Stimulated activated memory B cell treated with anti-CD40 and anti-IgM and Interleukin-4, amounts not matched to agents 10 μg/mL and 1 μg/mL and 100 μg/mL, for 72 hours (primary cell): ENCODE measurements around the gene CYP26C1.

Source experiments
- ATAC-seq: fragments of 150-1000 bp; cut with Tn5 transposase; 2 replicates; pipeline ENCODE4 v1.10.0; 2021
- H3K27ac Mint-ChIP-seq: one replicate; pipeline ENCODE4 v1.8.0; 2022; ENCODE audit warnings: mild to moderate bottlenecking, mixed read lengths
- H3K27me3 Mint-ChIP-seq: one replicate; pipeline ENCODE4 v1.8.0; 2022; ENCODE audit warnings: mixed read lengths
- H3K36me3 Mint-ChIP-seq: one replicate; pipeline ENCODE4 v1.8.0; 2022; ENCODE audit warnings: mixed read lengths
- H3K4me1 Mint-ChIP-seq: one replicate; pipeline ENCODE4 v1.8.0; 2022; ENCODE audit warnings: mixed read lengths
- H3K4me3 Mint-ChIP-seq: one replicate; pipeline ENCODE4 v1.8.0; 2022; ENCODE audit warnings: mild to moderate bottlenecking, moderate library complexity, mixed read lengths
- H3K9me3 Mint-ChIP-seq: one replicate; pipeline ENCODE4 v1.8.0; 2022; ENCODE audit warnings: mixed read lengths

The CYP26C1 gene

DNA sequence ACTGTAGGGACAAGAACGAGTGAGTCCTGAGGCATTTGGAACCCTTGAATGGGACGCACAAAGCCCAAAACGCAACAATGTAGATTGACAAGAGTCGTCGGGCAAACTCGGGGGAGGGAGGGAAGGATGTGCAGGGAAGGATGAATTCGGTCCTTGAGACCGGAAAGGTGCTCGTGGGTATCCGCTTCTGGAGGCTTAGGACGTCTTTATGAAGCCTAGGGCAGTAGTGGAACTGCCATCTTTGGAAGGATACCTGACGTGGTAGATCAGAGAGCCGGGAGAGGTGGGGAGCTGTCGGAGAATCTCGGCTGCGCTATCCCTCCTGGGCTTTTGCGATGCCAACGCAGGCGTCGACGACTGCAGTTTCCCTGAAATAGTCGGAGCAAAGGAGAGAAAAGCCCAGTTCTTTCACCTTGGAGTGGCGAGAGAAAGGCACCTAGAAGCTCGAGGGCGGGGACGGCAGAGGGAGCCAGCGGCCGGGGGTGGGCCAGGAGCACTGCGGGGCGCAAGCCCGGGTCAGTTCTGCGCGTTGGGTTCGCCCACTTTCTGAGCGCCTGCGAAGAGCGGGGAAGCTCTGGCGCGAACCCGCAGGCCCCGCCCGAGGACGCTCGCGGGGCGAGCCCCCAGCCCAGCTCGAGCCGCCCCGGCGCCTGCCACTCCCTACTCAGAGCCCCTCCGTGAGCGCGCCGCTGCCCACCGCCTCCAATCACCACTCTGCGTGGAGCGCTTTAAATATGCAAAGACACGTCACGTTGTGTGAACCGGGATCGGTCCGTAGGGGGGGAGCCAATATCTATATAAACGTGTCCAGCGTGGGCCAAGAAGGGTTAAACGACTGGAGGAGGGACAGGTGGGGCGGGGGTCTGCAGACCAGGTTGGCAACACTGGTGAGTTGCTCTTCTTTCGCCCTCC is at the start of gene CYP26C1:
Gene CYP26C1, plus strand, starts transcription at position 824 of the 912 bp plus-strand sequence. CDS start 466 bp downstream, outside the sequence.
- H3K4me3 Mint-ChIP-seq = peak within 1 kb of the TSS; percentile 84
- no peak within 1 kb of the TSS for H3K27ac Mint-ChIP-seq
- no peak for ATAC-seq
- no peaks in the 10 kb centered on the region for H3K9me3 Mint-ChIP-seq
- H3K4me1 Mint-ChIP-seq = peaks cover 28% of the 10 kb centered on the region
- peaks cover 37% of the 10 kb centered on the region for H3K27me3 Mint-ChIP-seq
- H3K36me3 Mint-ChIP-seq = peaks cover 31% of the 10 kb centered on the region

- H3K4me1 Mint-ChIP-seq = no peaks in the 10 kb centered on the region
- ATAC-seq = no peak
- no peak overlapping the region for H3K27ac Mint-ChIP-seq
- H3K27me3 Mint-ChIP-seq = no peaks in the 10 kb centered on the region
- no peak overlapping the region for H3K4me3 Mint-ChIP-seq
- no peaks in the 10 kb centered on the region for H3K9me3 Mint-ChIP-seq
- H3K36me3 Mint-ChIP-seq = peaks cover 28% of the 10 kb centered on the region
These were observed 44.9 kb upstream of the CYP26C1 start for GRCh38 chr10:93015722-93016121.

DNA sequence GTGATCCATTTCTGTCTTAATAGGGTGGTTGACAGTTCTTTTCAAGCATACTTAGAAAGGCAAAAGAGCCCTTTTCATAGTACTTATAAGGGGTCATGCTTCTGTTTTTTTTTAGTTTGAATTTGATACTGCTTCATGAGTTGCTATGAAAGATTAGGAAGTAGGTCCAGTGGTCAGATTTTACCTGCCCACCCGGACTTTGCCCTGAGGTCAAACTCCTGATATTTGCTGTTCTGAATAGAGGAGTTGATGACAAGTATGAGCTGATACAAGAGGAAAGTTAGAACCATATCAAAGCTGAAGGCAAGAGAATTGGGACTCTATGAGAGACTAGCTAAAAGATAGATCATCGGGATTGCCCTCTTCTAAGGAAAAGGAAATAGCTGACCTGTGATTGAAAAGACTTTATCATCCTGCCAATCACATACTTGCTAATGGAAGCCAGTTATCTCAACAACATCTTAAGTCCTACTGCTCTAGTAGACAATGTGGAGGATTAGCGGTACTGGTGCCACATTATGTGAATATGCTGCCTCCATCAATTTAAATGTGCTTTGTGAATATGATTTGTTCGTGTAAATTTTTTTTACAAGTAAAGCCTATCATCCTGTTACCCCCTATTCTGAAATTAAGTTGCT is 37.5 kb upstream of the CYP26C1 start:
- H3K27me3 Mint-ChIP-seq = no peaks in the 10 kb centered on the region
- H3K4me1 Mint-ChIP-seq = no peaks in the 10 kb centered on the region
- ATAC-seq = no peak
- no peak overlapping the region for H3K27ac Mint-ChIP-seq
- H3K36me3 Mint-ChIP-seq = peaks cover 43% of the 10 kb centered on the region
- no peaks in the 10 kb centered on the region for H3K9me3 Mint-ChIP-seq
- H3K4me3 Mint-ChIP-seq = no peak overlapping the region

DNA sequence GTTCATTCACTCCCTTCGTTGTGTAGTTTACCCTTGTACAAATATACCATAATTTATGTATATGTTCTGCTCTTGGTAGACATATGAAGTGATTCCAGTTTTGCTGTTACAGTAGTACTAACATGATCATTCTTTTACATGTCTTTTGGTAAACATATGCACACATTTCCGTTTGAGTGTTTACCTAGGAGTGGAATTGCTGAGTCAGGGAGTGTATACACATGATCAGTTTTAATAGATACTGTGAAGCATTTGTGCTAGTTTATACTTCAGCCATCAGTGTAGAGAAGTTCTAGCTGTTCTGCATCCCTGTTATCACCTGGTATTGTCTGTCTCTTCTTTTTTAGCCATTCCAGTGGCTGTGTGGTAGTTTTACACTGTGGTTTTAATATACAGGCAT is 34.5 kb upstream of the CYP26C1 start:
- ATAC-seq = no peak

GRCh38 chr10:93027508-93027907 is 33.1 kb upstream of the CYP26C1 start:
- Mint-ChIP-seq H3K27me3 (no peaks in the 10 kb centered on the region), H3K4me1 (no peaks in the 10 kb centered on the region), H3K27ac (no peak overlapping the region), H3K9me3 (no peaks in the 10 kb centered on the region), H3K36me3 (peaks cover 37% of the 10 kb centered on the region), H3K4me3 (no peak overlapping the region)
- no peak for ATAC-seq

More for the DNA sequence above, 34.5 kb upstream of the CYP26C1 start:
- Mint-ChIP-seq H3K27ac (no peak overlapping the region), H3K9me3 (no peaks in the 10 kb centered on the region), H3K4me3 (no peak overlapping the region), H3K27me3 (no peaks in the 10 kb centered on the region), H3K4me1 (no peaks in the 10 kb centered on the region), H3K36me3 (peaks cover 38% of the 10 kb centered on the region)

GRCh38 chr10:93028883-93029282 is 31.7 kb upstream of the CYP26C1 start:
- peaks cover 37% of the 10 kb centered on the region for H3K36me3 Mint-ChIP-seq
- no peaks in the 10 kb centered on the region for H3K4me1 Mint-ChIP-seq
- no peaks in the 10 kb centered on the region for H3K27me3 Mint-ChIP-seq
- no peak overlapping the region for H3K4me3 Mint-ChIP-seq
- ATAC-seq = no peak
- no peaks in the 10 kb centered on the region for H3K9me3 Mint-ChIP-seq
- H3K27ac Mint-ChIP-seq = no peak overlapping the region

DNA sequence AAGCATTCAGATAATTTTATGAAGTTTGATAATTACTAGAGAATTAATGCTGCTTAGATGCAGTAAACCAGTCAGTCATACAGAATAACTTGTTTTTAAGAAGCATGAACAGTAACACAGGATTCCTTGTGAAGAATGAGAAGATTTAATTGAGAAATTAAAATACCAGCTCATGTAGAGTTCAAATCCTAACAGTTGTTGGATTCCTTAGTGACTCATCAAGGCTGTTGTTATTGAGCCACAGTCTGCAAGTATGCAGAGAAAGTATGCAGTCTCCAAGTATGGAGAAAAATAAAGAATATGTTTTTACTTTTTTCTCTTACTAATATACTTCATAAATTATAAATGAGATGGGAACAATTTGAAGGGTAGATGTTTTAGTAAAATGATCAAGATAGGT is 30.2 kb upstream of the CYP26C1 start:
- Mint-ChIP-seq H3K9me3 (no peaks in the 10 kb centered on the region), H3K36me3 (peaks cover 31% of the 10 kb centered on the region), H3K27me3 (no peaks in the 10 kb centered on the region), H3K27ac (no peak overlapping the region), H3K4me1 (no peaks in the 10 kb centered on the region), H3K4me3 (no peak overlapping the region)
- no peak for ATAC-seq

DNA sequence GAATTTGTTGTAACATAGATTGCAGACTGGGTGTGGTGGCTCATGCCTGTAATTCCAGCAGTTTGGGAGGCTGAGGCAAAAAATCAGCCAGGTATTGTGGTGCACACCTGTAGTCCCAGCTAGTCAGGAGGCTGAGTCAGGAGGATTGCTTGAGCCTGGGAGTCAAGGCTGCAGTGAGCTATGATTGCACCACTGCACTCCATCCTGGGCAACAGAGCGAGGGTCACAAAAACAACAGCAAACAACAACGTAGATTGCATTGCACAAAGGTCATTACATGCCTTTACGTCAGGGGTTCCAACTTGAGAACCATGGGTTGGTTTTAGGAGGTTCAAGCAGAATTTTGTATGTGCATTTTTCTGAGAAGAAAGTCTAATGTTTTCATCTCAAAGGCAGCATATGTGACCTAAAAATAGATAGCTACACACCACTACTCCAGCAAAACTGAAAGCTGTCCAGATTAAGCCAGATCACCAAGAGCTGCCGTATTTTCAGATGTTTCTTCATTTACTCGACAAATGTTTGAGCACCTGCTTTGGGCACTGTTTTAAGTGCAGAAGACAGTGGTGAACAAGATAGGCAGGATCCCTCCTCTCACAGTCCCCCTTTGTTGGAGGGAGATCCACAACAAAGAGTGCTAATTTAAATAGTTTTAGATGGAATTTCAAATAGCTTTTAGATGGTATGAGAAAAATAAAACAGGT is 28.3 kb upstream of the CYP26C1 start:
- no peak for ATAC-seq
- peaks cover 12% of the 10 kb centered on the region for H3K36me3 Mint-ChIP-seq
- H3K4me1 Mint-ChIP-seq = no peaks in the 10 kb centered on the region
- H3K27me3 Mint-ChIP-seq = no peaks in the 10 kb centered on the region
- no peaks in the 10 kb centered on the region for H3K9me3 Mint-ChIP-seq
- no peak overlapping the region for H3K27ac Mint-ChIP-seq
- no peak overlapping the region for H3K4me3 Mint-ChIP-seq

GRCh38 chr10:93032809-93033137 is 27.8 kb upstream of the CYP26C1 start:
- H3K9me3 Mint-ChIP-seq = no peaks in the 10 kb centered on the region
- H3K4me1 Mint-ChIP-seq = no peaks in the 10 kb centered on the region
- ATAC-seq = no peak
- no peaks in the 10 kb centered on the region for H3K27me3 Mint-ChIP-seq
- peaks cover 7% of the 10 kb centered on the region for H3K36me3 Mint-ChIP-seq
- no peak overlapping the region for H3K27ac Mint-ChIP-seq
- no peak overlapping the region for H3K4me3 Mint-ChIP-seq

DNA sequence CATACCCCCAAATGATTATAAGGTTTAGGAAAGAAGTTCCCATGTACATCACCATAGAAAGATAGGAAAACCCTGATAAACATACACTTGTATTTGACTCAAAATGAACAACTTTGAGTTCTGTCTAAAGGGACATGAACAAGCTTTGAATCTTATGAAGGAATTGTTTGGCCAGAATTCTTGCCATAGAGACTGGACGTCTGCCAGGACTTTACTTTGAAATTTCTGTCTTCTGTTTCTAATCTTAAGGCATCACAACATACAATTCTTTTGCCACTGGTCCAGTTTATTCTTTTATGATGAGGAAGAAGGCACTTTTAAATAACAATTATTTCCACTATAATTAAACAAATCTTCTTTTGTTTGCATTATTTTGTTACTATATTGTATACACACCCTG is 26.2 kb upstream of the CYP26C1 start:
- Mint-ChIP-seq H3K4me1 (peaks cover 2% of the 10 kb centered on the region), H3K9me3 (no peaks in the 10 kb centered on the region), H3K4me3 (no peak overlapping the region), H3K36me3 (peaks cover 2% of the 10 kb centered on the region), H3K27ac (no peak overlapping the region), H3K27me3 (no peaks in the 10 kb centered on the region)
- no peak for ATAC-seq

DNA sequence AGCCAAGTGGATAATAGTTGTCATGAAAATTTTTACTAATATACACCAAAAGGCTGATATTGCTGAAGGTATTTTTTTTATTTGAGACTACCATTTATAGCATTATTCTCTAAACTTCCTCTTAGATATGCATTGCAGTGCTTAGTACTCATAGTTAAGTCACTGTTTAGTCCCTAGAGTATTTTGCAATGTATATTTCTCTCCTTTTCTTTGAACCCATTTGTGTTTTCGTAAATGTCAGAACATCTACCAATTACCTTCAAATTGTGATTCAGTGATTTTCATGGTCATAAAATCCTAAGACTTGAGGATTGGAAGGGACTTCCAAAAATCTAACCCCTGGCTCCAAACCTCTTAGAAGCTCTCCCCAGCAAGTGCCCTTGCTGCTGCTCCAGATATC is 21.5 kb upstream of the CYP26C1 start:
- no peak overlapping the region for H3K4me3 Mint-ChIP-seq
- no peaks in the 10 kb centered on the region for H3K27me3 Mint-ChIP-seq
- H3K9me3 Mint-ChIP-seq = no peaks in the 10 kb centered on the region
- H3K4me1 Mint-ChIP-seq = peaks cover 7% of the 10 kb centered on the region
- peaks cover 25% of the 10 kb centered on the region for H3K36me3 Mint-ChIP-seq
- no peak overlapping the region for H3K27ac Mint-ChIP-seq
- ATAC-seq = no peak

DNA sequence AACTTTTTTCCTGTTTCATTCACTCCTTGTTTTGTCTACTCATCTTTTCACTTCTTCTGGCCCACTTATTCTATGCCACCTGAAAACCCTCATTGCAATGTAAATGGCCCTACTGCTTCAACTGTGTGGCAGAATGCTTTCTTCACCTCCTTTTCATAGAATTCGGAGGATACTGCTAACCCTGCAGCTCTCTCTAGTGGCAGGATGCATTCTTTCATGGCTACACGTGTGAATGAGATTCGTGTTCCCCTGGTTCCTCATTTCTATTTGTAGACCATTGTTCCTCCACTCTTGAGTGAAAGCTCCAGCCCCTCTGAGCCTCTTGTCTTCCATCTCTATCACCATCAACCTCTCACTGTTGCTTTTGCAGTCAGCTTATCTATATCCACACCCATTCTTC is 20.9 kb upstream of the CYP26C1 start:
- Mint-ChIP-seq H3K27me3 (no peaks in the 10 kb centered on the region), H3K4me3 (no peak overlapping the region)

DNA sequence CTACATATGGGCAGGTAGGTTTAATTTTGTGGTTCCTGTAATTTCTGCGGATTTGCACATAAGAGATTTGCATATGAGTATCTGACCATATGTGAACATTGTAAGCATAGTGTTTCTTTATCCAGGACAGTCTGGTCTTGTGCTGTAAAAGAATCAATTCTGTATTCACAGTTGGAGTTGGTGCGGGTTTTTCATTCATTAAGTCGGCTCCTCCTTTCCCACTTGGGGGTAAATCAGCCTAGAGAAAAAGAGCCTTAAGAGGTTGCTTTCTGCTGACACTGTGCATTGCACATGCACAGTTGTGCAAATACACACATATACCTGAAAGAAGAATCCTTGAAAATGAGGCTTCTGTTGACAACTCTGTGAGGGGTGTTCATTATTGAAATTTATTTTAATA is 6.1 kb upstream of the CYP26C1 start:
- ATAC-seq = no peak
- H3K4me1 Mint-ChIP-seq = no peaks in the 10 kb centered on the region
- no peaks in the 10 kb centered on the region for H3K27me3 Mint-ChIP-seq
- H3K4me3 Mint-ChIP-seq = no peak overlapping the region
- peaks cover 23% of the 10 kb centered on the region for H3K36me3 Mint-ChIP-seq
- H3K27ac Mint-ChIP-seq = no peak overlapping the region
- H3K9me3 Mint-ChIP-seq = no peaks in the 10 kb centered on the region

More for the DNA sequence above, 20.9 kb upstream of the CYP26C1 start:
- H3K27ac Mint-ChIP-seq = no peak overlapping the region
- peak; percentile 55 for ATAC-seq
- H3K9me3 Mint-ChIP-seq = no peaks in the 10 kb centered on the region
- peaks cover 7% of the 10 kb centered on the region for H3K4me1 Mint-ChIP-seq
- H3K36me3 Mint-ChIP-seq = peaks cover 25% of the 10 kb centered on the region

GRCh38 chr10:93058139-93058538 is 2.5 kb upstream of the CYP26C1 start:
- peaks cover 17% of the 10 kb centered on the region for H3K27me3 Mint-ChIP-seq
- H3K36me3 Mint-ChIP-seq = peaks cover 31% of the 10 kb centered on the region
- H3K4me3 Mint-ChIP-seq = no peak overlapping the region
- no peak overlapping the region for H3K27ac Mint-ChIP-seq
- no peaks in the 10 kb centered on the region for H3K9me3 Mint-ChIP-seq
- ATAC-seq = no peak
- peaks cover 28% of the 10 kb centered on the region for H3K4me1 Mint-ChIP-seq

- Mint-ChIP-seq H3K4me1 (peaks cover 28% of the 10 kb centered on the region), H3K9me3 (no peaks in the 10 kb centered on the region), H3K27ac (no peak overlapping the region), H3K27me3 (peaks cover 41% of the 10 kb centered on the region), H3K36me3 (peaks cover 27% of the 10 kb centered on the region), H3K4me3 (peak overlapping the region; percentile 84)
- ATAC-seq = no peak
These were observed 442 bp downstream of the CYP26C1 start for GRCh38 chr10:93060887-93061593.
